Activated T-cell treated with anti-CD3 and anti-CD28 coated beads, Interleukin-2, amount 50 U/mL, for 24 hours (primary cell): Measurements from ENCODE around the gene PTPRK.
A peak's percentile ranks its signal among the peaks of the same experiment; 100 is the strongest.
"Not testable (repeated sequence)": the region's sequence is repeated elsewhere in the genome, so short reads cannot be mapped to it uniquely, and the experiment has no call there.

Source experiments
- DNase-seq: peaks from one replicate; pipeline ENCODE4 v3.0.0-alpha.2; 2020
- H3K27ac Mint-ChIP-seq: 2 replicates; pipeline ENCODE4 v1.8.0; 2020; ENCODE audit warnings: mild to moderate bottlenecking, mixed read lengths
- H3K27me3 Mint-ChIP-seq: 2 replicates; pipeline ENCODE4 v1.8.0; 2020; ENCODE audit warnings: mixed read lengths
- H3K36me3 Mint-ChIP-seq: 2 replicates; pipeline ENCODE4 v1.8.0; 2020; ENCODE audit warnings: low read depth, mixed read lengths
- H3K4me1 Mint-ChIP-seq: 2 replicates; pipeline ENCODE4 v1.8.0; 2020; ENCODE audit warnings: low read depth, mixed read lengths
- H3K4me3 Mint-ChIP-seq: 2 replicates; pipeline ENCODE4 v1.8.0; 2020; ENCODE audit warnings: mild to moderate bottlenecking, moderate library complexity, mixed read lengths
- H3K9me3 Mint-ChIP-seq: 2 replicates; pipeline ENCODE4 v1.8.0; 2020; ENCODE audit warnings: mixed read lengths

The PTPRK gene

DNA sequence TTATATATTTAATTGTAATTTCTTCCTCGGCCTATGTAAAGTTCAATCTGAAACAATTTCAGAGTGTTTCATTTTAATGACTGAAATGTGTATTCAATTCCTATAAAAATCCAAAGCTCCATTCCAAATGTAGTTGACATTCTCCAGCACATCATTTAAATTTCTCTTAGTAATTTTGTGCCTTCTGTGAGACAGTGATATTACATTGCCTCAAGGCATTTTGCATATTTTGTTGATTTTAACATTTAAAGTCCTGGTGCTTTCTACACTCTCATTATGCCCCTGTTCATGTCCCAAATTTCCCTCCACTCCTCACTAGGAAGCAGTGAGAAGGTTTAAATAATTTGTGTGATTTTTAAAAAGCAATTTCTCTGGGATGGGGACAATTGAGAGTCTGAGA, 585.4 kb downstream of the PTPRK start:
- peak overlapping the region; percentile 88 for H3K27ac Mint-ChIP-seq
- H3K9me3 Mint-ChIP-seq = peaks cover 13% of the 10 kb centered on the region

DNA sequence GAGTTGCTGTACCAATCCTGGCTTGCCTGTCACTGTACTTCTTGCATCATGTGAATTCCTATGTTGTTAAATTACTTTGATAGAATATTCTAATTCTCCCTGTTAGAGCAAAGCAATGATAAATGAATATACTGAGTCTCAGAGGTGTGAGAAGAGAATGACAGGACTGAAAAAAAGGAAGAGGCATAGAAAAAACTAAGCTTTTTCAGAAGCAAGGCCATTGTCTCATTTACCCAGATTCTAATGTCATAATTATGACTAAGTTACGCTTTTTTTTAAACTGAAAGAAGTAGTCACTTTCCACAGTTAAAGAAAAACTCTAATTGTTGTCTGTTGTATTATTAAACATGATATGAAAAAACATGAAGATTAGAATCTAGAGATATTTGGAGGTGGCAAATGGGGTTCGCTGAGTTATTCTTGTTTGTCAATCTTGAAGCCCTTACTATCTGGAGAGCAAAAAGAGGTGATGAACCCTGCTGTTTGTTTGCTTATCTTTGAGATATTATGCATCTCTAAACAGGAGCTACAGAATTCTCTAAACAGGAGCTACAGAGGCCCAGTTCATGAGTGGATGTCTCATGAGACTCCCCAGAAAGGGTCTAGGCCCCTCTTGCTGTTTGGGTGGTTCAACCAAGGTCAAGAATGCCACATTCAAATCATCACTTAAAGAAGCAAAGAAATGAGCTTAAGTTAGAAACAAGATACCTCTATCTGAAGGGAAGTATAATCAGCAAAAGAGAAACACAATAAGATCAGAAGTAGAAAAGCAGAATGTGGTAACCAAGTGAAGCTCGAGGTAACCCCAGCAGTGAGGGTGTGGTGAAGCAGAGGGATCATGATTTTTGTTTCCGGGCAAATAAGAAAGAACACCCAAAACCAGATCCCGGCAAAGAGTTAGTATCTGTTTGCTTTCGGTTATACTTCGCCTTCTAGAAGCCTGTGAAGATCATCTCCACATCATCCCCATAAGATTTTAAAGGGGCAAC, 586.3 kb downstream of the PTPRK start:
- no peak for DNase-seq
- H3K36me3 Mint-ChIP-seq = peaks cover 15% of the 10 kb centered on the region
- H3K27me3 Mint-ChIP-seq = no peaks in the 10 kb centered on the region
- H3K27ac Mint-ChIP-seq = peak overlapping the region; percentile 88
- peaks cover 16% of the 10 kb centered on the region for H3K9me3 Mint-ChIP-seq
- peak overlapping the region; percentile 37 for H3K4me3 Mint-ChIP-seq
- H3K4me1 Mint-ChIP-seq = peaks cover 54% of the 10 kb centered on the region

More for the DNA sequence above, 585.4 kb downstream of the PTPRK start:
- DNase-seq = no peak
- Mint-ChIP-seq H3K36me3 (peaks cover 15% of the 10 kb centered on the region), H3K4me1 (peaks cover 62% of the 10 kb centered on the region), H3K27me3 (no peaks in the 10 kb centered on the region), H3K4me3 (peak overlapping the region; percentile 37)

DNA sequence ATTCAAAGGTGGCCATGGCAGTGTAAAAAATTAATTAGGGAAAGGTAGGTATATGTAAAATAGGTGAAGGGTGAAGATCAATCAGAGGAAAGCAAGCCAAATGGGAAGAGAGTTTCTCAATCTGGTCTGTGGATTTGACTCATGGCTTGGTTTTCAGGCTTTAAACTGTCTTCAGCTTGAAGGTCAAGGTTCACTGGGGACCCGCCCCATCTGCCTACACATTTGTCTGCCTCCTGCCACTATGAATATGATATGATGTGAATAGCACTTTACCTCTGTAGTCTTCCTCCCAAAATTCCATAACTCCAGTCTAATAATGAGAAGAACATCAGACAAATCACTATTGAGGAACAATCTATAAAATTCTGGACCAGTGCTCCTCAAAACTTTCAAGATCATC, 587.3 kb downstream of the PTPRK start:
- peaks cover 17% of the 10 kb centered on the region for H3K36me3 Mint-ChIP-seq
- no peak overlapping the region for H3K4me3 Mint-ChIP-seq
- H3K9me3 Mint-ChIP-seq = peaks cover 21% of the 10 kb centered on the region

DNA sequence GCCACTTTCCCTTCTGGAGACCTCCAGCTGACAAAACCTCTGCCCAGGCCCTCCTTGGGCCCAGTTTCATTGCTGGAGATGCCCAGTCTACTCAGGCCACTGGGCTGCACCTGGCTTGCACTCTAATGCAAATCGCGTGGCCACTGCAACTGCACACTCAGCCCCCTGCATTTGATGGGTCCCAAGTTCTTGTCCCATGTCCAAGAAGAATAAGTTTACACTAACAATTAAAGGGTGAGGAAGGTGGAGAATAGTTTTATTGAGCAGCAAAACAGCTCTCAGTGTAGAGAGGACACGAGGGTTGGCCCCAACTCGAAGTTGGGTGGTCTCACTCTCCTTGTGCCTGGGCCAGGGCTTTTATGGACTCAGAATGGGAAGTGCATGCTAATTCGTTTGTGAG, 587.7 kb downstream of the PTPRK start:
- Mint-ChIP-seq H3K9me3 (peaks cover 22% of the 10 kb centered on the region), H3K36me3 (peaks cover 18% of the 10 kb centered on the region), H3K27me3 (no peaks in the 10 kb centered on the region), H3K4me1 (peaks cover 42% of the 10 kb centered on the region), H3K4me3 (no peak overlapping the region), H3K27ac (peak overlapping the region; percentile 69)
- no peak for DNase-seq

More for the DNA sequence above, 587.3 kb downstream of the PTPRK start:
- no peaks in the 10 kb centered on the region for H3K27me3 Mint-ChIP-seq
- H3K27ac Mint-ChIP-seq = peak overlapping the region; percentile 69
- no peak for DNase-seq
- peaks cover 45% of the 10 kb centered on the region for H3K4me1 Mint-ChIP-seq

DNA sequence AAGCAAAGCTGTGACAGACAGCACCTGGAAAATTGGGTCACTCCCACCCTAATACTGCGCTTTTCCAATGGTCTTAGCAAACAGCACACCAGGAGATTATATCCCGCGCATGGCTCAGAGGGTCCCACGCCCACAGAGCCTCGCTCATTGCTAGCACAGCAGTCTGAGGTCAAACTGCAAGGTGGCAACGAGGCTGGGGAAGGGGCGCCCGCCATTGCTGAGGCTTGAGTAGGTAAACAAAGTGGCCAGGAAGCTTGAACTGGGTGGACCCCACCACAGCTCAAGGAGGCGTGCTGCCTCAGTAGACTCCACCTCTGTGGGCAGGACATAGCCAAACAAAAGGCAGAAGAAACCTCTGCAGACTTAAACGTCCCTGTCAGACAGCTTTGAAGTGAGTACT, 594.0 kb downstream of the PTPRK start:
- H3K36me3 Mint-ChIP-seq = peaks cover 15% of the 10 kb centered on the region
- peaks cover 40% of the 10 kb centered on the region for H3K4me1 Mint-ChIP-seq
- H3K4me3 Mint-ChIP-seq = not testable (repeated sequence)

DNA sequence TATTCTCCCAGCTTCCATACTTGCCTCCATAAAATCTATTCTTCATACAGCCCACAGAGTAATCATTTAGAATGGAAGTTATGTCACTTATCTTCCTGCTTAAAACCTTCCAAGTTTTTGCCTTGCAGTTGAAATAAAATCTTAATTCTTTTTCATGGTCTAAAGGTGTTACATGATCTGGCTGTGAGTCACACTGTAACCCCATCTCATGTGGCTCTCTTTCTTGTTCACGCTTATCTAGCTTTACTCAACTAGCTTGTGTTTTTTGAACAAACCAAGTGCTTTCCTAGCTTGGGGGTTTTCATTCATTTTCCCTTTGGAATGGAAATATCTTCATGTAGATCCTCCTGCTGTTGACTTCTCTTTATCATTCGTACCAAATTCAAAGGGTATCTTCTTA, 596.0 kb downstream of the PTPRK start:
- peak overlapping the region; percentile 64 for H3K27ac Mint-ChIP-seq
- H3K4me3 Mint-ChIP-seq = no peak overlapping the region
- peaks cover 21% of the 10 kb centered on the region for H3K9me3 Mint-ChIP-seq
- H3K4me1 Mint-ChIP-seq = peaks cover 57% of the 10 kb centered on the region
- peaks cover 13% of the 10 kb centered on the region for H3K36me3 Mint-ChIP-seq
- H3K27me3 Mint-ChIP-seq = no peaks in the 10 kb centered on the region
- no peak for DNase-seq

More for the DNA sequence above, 594.0 kb downstream of the PTPRK start:
- not testable (repeated sequence) for H3K27me3 Mint-ChIP-seq, DNase-seq, H3K27ac Mint-ChIP-seq
- peaks cover 23% of the 10 kb centered on the region for H3K9me3 Mint-ChIP-seq

DNA sequence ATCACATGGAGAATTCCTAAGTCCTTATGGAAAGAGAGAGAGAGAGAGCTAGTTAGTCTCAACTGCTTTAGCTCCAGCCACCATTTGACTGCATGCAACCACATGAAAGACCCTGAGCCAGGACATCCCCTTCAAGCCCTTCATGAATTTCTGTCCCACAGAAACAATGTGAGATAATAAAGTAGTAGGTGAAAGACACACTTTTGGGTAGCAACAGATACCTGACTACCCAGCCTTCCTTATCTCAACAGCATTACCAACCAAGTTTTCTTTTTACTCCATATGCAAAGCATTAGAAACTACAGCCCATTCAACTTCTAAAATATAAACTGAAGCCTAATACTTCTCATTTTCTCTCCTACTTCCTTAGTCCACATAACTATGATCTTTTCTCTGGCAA, 596.4 kb downstream of the PTPRK start:
- DNase-seq = no peak
- no peaks in the 10 kb centered on the region for H3K27me3 Mint-ChIP-seq
- no peak overlapping the region for H3K4me3 Mint-ChIP-seq
- H3K27ac Mint-ChIP-seq = peak overlapping the region; percentile 64
- H3K9me3 Mint-ChIP-seq = peaks cover 19% of the 10 kb centered on the region
- H3K4me1 Mint-ChIP-seq = peaks cover 61% of the 10 kb centered on the region
- peaks cover 13% of the 10 kb centered on the region for H3K36me3 Mint-ChIP-seq

DNA sequence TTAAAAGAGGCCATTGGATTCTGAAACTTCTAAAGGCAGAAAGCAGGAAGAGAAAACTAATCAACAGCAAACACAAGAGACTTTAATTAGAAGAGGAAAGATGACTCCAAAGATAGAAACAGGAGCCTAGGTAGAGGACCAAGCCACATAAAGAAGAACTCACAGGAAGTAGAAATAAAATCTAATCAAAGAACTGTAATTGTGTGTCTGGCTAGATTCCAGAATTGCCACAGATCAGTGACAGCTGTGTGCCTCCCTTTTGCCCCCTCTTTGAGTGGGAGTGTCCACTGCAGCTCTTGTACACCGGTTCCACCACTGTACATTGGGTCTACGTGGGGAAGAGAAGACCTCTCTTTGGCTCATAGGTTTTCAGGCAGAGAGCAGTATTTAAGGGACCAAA, 597.3 kb downstream of the PTPRK start:
- peaks cover 14% of the 10 kb centered on the region for H3K9me3 Mint-ChIP-seq
- H3K27ac Mint-ChIP-seq = peak overlapping the region; percentile 64
- DNase-seq = no peak
- peaks cover 68% of the 10 kb centered on the region for H3K4me1 Mint-ChIP-seq
- H3K4me3 Mint-ChIP-seq = peak overlapping the region; percentile 3
- H3K27me3 Mint-ChIP-seq = no peaks in the 10 kb centered on the region
- H3K36me3 Mint-ChIP-seq = peaks cover 11% of the 10 kb centered on the region

DNA sequence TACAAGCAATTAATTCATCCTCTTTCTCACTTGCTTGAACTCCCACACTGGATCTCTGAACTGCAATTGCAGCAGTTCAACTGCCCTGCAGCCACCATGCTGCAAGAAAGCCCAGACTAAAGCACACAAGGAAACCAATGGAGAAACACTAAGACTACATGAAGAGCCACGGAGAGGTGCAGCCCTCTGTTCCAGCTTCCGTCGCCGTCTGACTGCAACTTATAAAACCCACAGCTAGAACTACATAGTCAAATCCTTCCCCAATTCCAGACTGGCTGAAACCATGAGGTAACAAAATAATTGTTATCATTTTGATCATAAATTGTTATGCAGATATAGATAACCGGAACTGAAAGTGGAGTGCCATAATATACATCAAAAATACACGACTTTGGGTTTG, 598.4 kb downstream of the PTPRK start:
- Mint-ChIP-seq H3K9me3 (peaks cover 9% of the 10 kb centered on the region), H3K36me3 (peaks cover 4% of the 10 kb centered on the region), H3K27me3 (no peaks in the 10 kb centered on the region), H3K27ac (peak overlapping the region; percentile 64), H3K4me3 (peak overlapping the region; percentile 61), H3K4me1 (peaks cover 80% of the 10 kb centered on the region)
- no peak for DNase-seq

DNA sequence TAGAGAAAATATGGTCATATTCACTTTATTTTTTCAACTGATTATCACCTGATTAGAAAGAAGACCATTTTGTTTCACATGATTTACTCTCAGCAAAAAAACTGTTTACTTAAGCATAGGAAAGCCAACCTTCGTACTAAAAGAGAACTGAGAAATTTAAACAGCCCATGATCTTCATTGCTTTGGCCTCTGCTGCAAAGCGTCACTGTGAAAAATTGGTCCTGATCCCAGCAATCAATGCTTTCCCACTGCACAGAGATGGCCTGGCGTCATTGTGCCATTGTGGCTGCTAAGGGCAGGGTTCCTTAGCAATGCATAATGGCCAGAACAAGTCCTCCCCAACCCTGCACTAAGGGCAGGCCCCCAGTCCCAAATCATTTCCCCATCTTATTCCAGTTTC, 599.6 kb downstream of the PTPRK start:
- peaks cover 88% of the 10 kb centered on the region for H3K4me1 Mint-ChIP-seq

More for the DNA sequence above, 599.6 kb downstream of the PTPRK start:
- Mint-ChIP-seq H3K4me3 (no peak overlapping the region), H3K27ac (peak overlapping the region; percentile 10), H3K9me3 (peaks cover 4% of the 10 kb centered on the region), H3K27me3 (no peaks in the 10 kb centered on the region), H3K36me3 (peaks cover under 1% of the 10 kb centered on the region)
- no peak for DNase-seq
